Cardiac muscle cell (in vitro differentiated cells and primary cell): ENCODE results near the gene ASCC1. TPM values are rescaled to one million over a fixed set of nuclear protein-coding genes. Genes with fewer than 3 reads are reported as not detected.

Experiments
- DNase-seq, 2 donors: peaks; one replicate each; pipeline versions ENCODE4 v3.0.0 to v3.0.0-alpha.2; 2010 to 2017; ENCODE audit warnings: low read depth in 1 of 2, low spot score in 1 of 2
- H3K27ac ChIP-seq: fragments of 200-600 bp; sonication (generic); 2 replicates; pipeline ENCODE4 v1.5.1; 2016
- H3K27me3 ChIP-seq: fragments of 200-600 bp; sonication (generic); 2 replicates; pipeline ENCODE4 v1.6.0; 2016; ENCODE audit warnings: control low read depth
- H3K36me3 ChIP-seq: fragments of 200-600 bp; sonication (generic); 2 replicates; pipeline ENCODE4 v1.5.1; 2016; ENCODE audit warnings: control low read depth
- H3K4me1 ChIP-seq: fragments of 200-600 bp; sonication (generic); 2 replicates; pipeline ENCODE4 v1.8.1; 2017; ENCODE audit warnings: low read depth, mild to moderate bottlenecking, mixed run types
- H3K4me3 ChIP-seq: fragments of 200-600 bp; sonication (generic); 2 replicates; pipeline ENCODE4 v1.5.1; 2016; ENCODE audit warnings: mild to moderate bottlenecking
- H3K9me3 ChIP-seq: fragments of 200-600 bp; sonication (generic); 2 replicates; pipeline ENCODE4 v1.5.1; 2017; ENCODE audit warnings: low read depth, mild to moderate bottlenecking, control low read depth
- polyA plus RNA-seq: library from polyadenylated mRNA; unstranded; fragments of >200 nt; fragmentation: Nextera tagmentation; extraction: Ambion mirVana; gene quantifications from 2 replicates; pipeline ENCODE4 v1.2.1, GENCODE V29; 2016
- total RNA-seq: library from RNA; depleted of rRNA; stranded (reverse); fragments of >200 nt; gene quantifications from 2 replicates; pipeline ENCODE4 v1.2.3, GENCODE V29; 2016
- TF ChIP-seq, protein P1 (sequence below): IDR thresholded peaks from 2 replicates; pipeline ENCODE4 v1.5.1; 2012; ENCODE audit warnings: low read depth, mild to moderate bottlenecking, low read length

The ASCC1 gene
- total and polyA plus RNA-seq, 2 experiments from 2014 or later = 41.3 to 58.4 TPM

DNA sequence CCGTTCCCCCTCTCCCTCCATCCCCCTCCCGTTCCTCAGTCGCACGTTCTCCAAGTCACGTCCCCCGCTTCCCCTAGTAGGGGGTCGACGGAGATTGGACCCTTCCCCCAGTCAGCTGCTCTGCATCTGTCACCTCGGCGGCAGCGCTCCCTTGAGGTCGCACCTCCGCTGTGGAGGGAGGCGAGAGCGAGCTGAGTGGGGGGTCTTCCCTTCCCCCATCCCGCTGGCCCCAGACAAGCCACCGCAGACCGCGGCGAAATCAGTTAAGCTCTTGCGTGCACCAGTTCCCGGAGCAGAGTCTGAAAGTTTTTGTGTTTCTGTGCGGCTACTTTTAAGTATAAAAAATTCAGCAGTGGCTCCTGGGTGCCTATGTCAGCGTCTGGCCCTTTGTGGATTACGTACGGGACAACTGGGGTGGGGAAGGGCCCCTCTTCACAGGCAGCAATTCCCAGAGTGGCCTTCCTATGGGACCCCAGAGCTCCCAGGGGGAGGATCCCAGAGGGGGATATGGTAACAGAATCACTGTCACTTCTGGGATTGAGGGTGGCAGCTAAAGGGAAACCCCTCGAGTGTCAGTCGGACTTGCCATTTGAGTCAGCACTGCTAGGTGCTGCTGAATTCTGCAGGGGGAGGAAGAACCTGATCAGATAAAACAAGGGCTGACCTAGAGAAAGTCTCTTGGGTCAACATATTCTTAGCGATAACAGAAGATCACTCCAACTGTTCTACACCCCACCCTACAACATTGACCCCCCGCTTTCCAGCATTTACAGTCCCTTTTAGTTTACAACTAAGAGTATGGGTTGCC, 45.1 kb upstream of the ASCC1 start:
- H3K4me3 ChIP-seq = peak overlapping the region; percentile 21
- H3K27me3 ChIP-seq = no peaks in the 10 kb centered on the region
- TF ChIP-seq, protein P1, sequence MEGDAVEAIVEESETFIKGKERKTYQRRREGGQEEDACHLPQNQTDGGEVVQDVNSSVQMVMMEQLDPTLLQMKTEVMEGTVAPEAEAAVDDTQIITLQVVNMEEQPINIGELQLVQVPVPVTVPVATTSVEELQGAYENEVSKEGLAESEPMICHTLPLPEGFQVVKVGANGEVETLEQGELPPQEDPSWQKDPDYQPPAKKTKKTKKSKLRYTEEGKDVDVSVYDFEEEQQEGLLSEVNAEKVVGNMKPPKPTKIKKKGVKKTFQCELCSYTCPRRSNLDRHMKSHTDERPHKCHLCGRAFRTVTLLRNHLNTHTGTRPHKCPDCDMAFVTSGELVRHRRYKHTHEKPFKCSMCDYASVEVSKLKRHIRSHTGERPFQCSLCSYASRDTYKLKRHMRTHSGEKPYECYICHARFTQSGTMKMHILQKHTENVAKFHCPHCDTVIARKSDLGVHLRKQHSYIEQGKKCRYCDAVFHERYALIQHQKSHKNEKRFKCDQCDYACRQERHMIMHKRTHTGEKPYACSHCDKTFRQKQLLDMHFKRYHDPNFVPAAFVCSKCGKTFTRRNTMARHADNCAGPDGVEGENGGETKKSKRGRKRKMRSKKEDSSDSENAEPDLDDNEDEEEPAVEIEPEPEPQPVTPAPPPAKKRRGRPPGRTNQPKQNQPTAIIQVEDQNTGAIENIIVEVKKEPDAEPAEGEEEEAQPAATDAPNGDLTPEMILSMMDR = peak; percentile 8
- peak overlapping the region; percentile 96 for H3K27ac ChIP-seq
- H3K9me3 ChIP-seq = no peaks in the 10 kb centered on the region
- no peaks in the 10 kb centered on the region for H3K36me3 ChIP-seq
- DNase-seq = peak in 1 of 2 donors; percentile 94
- H3K4me1 ChIP-seq = peaks cover 68% of the 10 kb centered on the region

DNA sequence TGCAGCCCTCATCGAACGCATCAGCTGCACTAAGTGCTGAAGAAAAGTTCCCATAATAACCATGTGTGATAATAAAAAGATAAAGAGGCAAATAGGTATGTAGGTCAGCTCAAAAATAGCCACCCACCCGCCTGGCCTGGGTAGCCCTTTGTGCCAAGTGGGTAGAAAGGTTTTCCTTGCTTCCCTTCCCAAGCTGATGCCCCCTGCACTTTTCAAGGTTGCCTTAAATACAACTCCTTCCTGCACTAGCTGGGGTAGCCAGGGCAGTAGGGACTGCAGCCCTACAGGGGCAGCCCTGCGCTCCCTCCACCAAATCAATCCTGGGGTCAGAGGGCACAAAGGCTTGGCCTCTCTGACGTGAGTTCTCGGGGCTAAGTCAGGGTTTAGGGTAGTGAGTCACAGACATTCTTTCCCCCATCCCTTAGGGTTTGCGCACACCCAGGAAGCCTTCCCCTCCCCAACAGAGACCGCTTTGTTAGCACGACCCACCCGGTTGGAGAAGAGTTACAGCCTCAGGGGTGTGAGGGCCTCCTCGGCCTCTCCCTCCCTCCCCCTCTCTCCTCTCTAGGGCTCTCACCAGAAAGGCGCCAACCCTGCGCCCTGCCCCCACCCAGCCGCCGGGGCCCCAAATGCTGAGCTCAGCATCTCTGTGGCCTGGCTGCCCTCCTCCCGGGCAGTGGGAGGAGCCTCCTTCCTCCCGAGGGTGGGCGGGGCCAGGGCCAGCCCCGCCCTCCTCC, 44.3 kb upstream of the ASCC1 start:
- H3K36me3 ChIP-seq = no peaks in the 10 kb centered on the region
- DNase-seq = peak in 1 of 2 donors; percentile 96

DNA sequence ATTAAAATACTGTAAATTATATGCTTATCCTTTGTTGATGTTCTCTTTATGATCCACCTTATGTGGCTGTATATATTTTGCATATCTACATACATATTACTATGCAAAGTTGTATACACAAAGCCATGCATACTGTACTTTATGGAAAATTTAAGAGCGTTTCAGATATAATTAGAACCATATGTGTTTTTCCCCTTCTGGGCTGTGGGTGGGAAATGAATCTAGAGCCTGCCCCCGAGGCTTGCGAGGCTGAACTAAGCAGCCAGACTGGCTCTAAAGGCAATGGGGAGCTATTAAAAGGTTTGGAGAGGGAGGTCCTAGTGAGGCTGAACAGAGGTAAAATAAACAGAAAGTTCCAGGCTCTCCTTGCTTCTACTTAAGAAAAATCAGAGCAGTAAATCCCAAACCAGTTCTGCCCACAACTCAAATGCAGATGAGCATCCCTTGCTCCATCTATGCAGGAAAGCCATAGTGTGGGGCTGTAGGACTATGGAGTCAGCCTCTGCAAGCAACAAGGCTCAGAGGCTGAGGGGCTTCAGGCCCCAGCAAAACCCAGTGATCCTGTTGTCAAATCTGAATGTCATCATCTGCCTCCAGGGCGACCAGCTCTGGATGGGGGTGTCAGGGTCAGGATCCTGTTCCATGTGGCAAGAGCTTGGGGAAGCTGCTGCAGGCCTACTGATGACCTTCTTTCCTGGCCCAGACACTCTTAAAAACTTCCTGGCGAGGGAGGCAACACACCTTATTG, 43.6 kb upstream of the ASCC1 start:
- Histone ChIP-seq H3K4me1 (peaks cover 65% of the 10 kb centered on the region), H3K27ac (peak overlapping the region; percentile 96)
- TF ChIP-seq, protein P1 = no peak

More for the DNA sequence above, 44.3 kb upstream of the ASCC1 start:
- H3K27me3 ChIP-seq = no peaks in the 10 kb centered on the region
- H3K27ac ChIP-seq = peak overlapping the region; percentile 96
- no peak overlapping the region for H3K4me3 ChIP-seq
- H3K9me3 ChIP-seq = no peaks in the 10 kb centered on the region
- peaks cover 65% of the 10 kb centered on the region for H3K4me1 ChIP-seq
- TF ChIP-seq, protein P1 = no peak

DNA sequence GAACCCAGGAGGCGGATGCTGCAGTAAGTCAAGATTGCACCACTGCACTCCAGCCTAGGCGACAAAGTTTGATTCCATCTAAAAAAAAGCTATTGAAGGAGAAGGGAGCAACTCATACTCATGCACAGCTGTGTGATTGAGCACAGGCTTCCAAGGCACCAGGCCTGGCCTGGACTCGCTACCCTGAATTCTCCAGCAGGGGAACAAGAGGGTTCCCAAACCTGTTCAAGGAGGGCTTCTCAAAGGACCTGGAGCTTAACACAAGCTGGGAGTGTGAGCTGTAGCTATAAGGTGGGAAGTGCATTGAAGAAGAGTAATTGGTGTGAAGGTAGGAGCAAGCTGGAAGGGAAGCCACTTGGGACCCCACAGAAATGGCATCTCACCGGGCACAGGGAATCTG, 42.5 kb upstream of the ASCC1 start:
- peaks cover 68% of the 10 kb centered on the region for H3K4me1 ChIP-seq

More for the DNA sequence above, 43.6 kb upstream of the ASCC1 start:
- H3K36me3 ChIP-seq = no peaks in the 10 kb centered on the region
- no peaks in the 10 kb centered on the region for H3K27me3 ChIP-seq
- H3K9me3 ChIP-seq = no peaks in the 10 kb centered on the region
- peak in 1 of 2 donors; percentile 78 for DNase-seq
- no peak overlapping the region for H3K4me3 ChIP-seq

More for the DNA sequence above, 42.5 kb upstream of the ASCC1 start:
- no peak overlapping the region for H3K4me3 ChIP-seq
- peak overlapping the region; percentile 96 for H3K27ac ChIP-seq
- TF ChIP-seq, protein P1 = no peak
- H3K36me3 ChIP-seq = no peaks in the 10 kb centered on the region
- DNase-seq = no peak
- no peaks in the 10 kb centered on the region for H3K27me3 ChIP-seq
- no peaks in the 10 kb centered on the region for H3K9me3 ChIP-seq
